Erythroblast (primary cell): ENCODE measurements around the gene NFAT5.
"Not testable (repeated sequence)": the region's sequence is repeated elsewhere in the genome, so short reads cannot be mapped to it uniquely, and the experiment has no call there.

ENCODE experiments used
- DNase-seq, 2 experiments: peaks; one replicate each; lab custom pipeline; 2025; lab: John Stamatoyannopoulos, UW
- GATA1 ChIP-seq: IDR thresholded peaks from 2 replicates; pipeline ENCODE4 v1.6.1; 2011; ENCODE audit warnings: low read depth, mild to moderate bottlenecking, control low read depth, low read length, moderate library complexity
- POLR2A ChIP-seq: IDR thresholded peaks from 2 replicates; pipeline ENCODE4 v1.6.1; 2011; ENCODE audit warnings: mild to moderate bottlenecking, low read length

The NFAT5 gene

GRCh38 chr16:69566240-69566980 lies 644 bp downstream of the NFAT5 start:
- DNase-seq, result peak; percentile 70 to 86
- TF ChIP-seq POLR2A (no peak), GATA1 (no peak)

DNA sequence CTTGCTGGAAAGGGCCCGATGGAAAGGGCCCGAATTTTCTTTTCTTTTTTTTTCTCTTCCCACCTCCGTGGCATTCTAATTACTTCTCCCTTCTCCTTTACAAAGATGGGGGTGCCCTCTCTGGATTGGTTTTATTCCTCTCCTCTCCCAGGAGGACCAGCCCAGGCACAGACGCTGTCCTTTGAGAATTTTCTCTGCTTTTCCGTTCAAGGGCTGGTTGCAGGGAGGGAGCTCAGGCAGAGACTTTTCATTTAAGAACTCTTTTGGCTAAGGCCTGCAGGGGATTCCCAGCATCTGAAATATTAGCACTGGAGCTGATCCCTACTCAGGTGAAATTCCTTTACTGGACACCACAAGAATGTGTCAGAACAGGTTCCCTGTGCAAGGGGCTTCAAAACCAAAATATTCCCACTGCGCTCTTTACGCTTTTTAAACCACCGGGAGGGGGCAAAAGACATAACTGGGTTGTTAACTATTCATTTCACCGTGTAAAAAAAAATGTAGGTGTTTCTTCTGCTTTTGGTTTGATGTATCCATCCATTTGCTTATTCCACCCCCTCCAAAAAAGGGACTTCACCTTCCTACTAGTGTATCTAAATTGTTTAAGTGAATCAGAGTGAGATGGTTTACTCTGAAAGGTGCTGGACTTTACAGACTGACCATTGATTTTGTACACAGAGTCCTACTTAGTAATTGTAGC lies 1.4 kb downstream of the NFAT5 start:
- peak; percentile 39 to 61 for DNase-seq
- TF ChIP-seq POLR2A, result peak; percentile 29
- no peak for TF ChIP-seq GATA1

GRCh38 chr16:69568676-69569075 lies 2.9 kb downstream of the NFAT5 start:
- no peak for DNase-seq
- no peak for TF ChIP-seq GATA1
- no peak for TF ChIP-seq POLR2A

DNA sequence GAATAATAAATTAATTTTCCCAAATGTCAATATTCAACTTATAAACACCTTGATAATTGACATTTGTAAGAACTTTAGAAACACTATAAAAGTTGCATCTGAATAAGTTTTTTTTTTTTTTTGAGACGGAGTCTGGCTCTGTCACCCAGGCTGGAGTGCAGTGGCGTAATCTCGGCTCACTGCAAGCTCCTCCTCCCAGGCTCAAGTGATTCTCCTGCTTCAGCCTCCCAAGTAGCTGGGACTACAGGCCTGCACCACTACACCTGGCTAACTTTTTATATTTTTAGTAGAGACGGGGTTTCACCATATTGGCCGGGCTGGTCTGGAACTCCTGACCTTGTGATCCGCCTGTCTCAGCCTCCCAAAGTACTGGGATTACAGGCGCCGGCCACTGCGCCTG lies 13.0 kb downstream of the NFAT5 start:
- not testable (repeated sequence) for DNase-seq

DNA sequence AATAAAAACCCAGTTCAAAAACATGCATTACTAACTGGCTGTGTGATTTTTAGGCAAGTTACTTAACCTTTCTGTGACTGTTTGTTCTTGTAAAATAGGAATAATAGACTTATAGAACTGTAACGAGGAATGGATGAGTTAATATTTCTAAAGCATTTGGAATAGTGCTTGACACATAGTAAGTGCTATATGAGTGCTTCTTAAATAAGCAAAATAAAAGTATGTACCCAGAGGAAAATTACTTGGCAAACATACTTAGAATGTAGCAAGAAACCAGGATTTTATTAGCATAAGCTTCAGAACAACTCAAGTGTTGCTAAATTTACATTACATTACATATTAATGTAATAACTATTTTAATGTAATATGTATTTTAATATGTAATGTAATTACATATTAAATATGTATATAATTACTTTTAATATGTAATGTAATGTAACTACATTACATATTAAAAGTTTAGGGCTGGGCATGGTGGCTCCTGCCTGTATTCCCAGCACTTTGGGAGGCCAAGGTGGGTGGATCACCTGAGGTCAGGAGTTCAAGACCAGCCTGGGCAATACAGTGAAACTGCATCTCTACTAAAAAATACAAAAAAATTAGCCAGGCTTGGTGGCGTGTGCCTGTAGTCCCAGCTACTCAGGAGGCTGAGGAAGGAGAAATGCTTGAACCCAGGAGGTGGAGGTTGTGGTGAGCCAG lies 14.2 kb downstream of the NFAT5 start:
- DNase-seq, result no peak
- no peak for TF ChIP-seq GATA1
- TF ChIP-seq POLR2A, result no peak

GRCh38 chr16:69581297-69581696 lies 15.5 kb downstream of the NFAT5 start:
- TF ChIP-seq POLR2A (no peak), GATA1 (no peak)
- DNase-seq, result no peak

GRCh38 chr16:69584493-69584892 lies 18.7 kb downstream of the NFAT5 start:
- not testable (repeated sequence) for DNase-seq

DNA sequence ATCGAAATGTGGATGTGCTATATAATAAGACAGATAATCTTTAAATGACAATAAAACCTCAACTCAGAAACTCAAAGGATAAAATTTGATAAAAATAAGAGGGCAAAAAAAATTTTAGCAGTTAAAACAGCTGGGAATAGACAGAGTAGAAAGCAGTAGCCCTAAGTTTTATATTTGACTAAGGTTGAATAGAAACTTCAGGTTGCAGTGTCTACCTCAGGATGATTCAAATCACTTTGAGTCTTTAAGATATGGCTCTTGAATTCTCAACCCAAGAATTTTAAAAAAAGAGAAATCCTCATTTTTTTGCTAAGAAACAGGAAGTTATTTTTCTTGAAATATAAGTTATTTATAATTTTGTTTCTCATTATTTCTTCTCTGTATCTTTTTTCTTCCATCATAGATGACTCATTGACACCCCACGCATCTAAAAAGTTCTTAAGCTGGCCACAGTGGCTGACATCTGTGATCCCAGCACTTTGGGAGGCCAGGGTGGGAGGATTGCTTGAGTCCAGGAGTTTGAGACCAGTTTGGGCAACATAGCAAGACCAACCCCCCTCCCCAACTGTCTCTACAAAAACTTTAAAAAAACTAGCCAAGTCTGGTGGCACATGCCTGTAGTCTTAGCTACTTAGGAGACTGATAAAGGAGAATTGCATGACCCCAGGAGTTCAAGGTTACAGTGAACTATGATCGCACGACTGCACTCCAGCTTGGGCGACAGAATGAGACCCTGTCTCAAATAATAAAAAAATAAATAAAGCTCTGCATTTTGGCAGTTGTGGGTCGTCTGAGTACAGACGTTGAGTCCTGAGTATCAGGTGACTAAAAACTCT lies 23.9 kb downstream of the NFAT5 start:
- no peak for DNase-seq
- no peak for TF ChIP-seq POLR2A
- no peak for TF ChIP-seq GATA1

DNA sequence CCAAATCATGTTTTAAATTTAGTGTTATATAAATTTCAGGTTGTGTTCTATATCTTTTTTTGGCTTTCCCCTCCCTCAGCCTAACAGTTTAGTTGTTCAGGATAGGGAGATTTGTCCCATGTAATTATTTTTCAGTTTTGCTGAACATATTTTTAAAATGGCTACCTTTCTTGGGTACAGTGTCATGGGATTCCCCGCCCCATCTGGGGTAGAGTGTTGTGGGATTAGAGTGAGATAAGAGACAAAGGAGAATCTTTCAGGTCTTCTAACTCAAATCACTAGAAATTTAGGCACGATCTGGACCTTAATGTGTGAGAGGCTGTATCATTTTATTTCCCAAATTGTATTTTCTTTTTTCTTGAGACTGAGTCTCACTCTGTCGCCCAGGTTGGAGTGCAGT lies 24.8 kb downstream of the NFAT5 start:
- TF ChIP-seq GATA1 (no peak), POLR2A (no peak)
- peak in 1 of 2 experiments; percentile 17 for DNase-seq

DNA sequence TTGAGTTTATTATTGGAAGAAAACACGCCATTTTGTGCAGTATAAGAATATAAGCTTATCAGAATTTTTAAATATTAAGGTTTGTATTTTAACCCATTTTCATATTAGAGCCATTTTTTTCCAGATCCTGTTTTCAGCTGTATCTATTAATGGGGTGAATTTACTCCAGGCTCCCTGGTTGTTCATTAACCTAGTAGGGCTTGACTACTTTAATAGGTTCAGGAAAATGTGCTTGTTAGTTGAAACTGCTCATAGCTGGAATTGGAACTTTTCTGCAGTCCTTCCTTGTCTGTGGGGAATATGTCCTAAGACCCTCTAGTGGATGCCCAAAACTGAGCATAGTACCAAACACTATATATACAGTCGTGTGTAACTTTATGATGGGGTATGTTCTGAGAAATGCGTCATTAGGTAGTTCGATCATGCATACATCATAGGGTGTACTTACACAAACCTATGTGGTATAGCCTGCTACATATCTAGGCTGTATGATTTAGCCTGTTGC lies 28.0 kb downstream of the NFAT5 start:
- no peak for TF ChIP-seq GATA1
- TF ChIP-seq POLR2A, result no peak
- DNase-seq, result no peak

GRCh38 chr16:69595127-69596036 lies 29.6 kb downstream of the NFAT5 start:
- TF ChIP-seq POLR2A, result no peak
- TF ChIP-seq GATA1, result no peak
- DNase-seq, result peak in 1 of 2 experiments; percentile 22

DNA sequence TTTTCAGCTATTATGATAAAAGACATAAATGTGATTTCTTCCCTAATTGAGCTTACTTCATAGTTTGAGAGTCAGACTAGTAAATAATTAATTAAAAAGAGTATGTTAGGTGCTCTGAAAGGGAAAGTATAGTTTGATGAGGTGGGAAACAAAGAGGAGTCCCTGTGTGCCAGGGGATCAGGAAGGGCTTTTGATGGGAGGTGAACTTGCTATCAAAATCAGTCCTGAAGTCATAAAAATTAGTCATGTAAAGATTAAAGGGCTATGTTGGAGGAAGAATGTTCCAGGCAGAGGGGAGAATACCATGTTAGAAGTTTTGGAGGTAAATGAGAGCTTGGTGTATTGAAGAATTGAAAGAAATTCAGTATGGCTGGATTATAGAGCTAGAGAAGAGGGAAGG lies 31.0 kb downstream of the NFAT5 start:
- TF ChIP-seq GATA1, result no peak
- no peak for TF ChIP-seq POLR2A
- no peak for DNase-seq
